ENCODE results near the gene STXBP5L.

GRCh38 chr3:121252676-121253075, 344.7 kb downstream of the STXBP5L start:
- TF ChIP-seq CTCF (IDR thresholded peaks at IDR 0.05) (no peak), EP300 (IDR thresholded peaks at IDR 0.05) (no peak), POLR2A (IDR thresholded peaks at IDR 0.05) (no peak)

All from ovary (tissue), 3 donors.